Epithelial cell of alveolus of lung (primary cell): ENCODE measurements around the gene RPS28. TPM values are rescaled to one million over a fixed set of nuclear protein-coding genes. Genes with fewer than 3 reads are reported as not detected.

Source experiments
- total RNA-seq: library from RNA; depleted of rRNA; stranded (reverse); fragments of >200 nt; gene quantifications from 2 replicates; pipeline ENCODE4 v1.2.1, GENCODE V29; 2015

RPS28 gene
- total RNA-seq, result 462 and 558 TPM in 2 replicates

GRCh38 chr19:8321067-8321985 lies at the start of gene RPS28, which contains the start of gene NDUFA7:
TSS of gene RPS28 (plus strand) at chr19:8321496. CDS start at chr19:8321531, 35 bp downstream.
TSS of gene NDUFA7 (minus strand) at chr19:8321375. CDS start at chr19:8321358, 17 bp downstream.

DNA sequence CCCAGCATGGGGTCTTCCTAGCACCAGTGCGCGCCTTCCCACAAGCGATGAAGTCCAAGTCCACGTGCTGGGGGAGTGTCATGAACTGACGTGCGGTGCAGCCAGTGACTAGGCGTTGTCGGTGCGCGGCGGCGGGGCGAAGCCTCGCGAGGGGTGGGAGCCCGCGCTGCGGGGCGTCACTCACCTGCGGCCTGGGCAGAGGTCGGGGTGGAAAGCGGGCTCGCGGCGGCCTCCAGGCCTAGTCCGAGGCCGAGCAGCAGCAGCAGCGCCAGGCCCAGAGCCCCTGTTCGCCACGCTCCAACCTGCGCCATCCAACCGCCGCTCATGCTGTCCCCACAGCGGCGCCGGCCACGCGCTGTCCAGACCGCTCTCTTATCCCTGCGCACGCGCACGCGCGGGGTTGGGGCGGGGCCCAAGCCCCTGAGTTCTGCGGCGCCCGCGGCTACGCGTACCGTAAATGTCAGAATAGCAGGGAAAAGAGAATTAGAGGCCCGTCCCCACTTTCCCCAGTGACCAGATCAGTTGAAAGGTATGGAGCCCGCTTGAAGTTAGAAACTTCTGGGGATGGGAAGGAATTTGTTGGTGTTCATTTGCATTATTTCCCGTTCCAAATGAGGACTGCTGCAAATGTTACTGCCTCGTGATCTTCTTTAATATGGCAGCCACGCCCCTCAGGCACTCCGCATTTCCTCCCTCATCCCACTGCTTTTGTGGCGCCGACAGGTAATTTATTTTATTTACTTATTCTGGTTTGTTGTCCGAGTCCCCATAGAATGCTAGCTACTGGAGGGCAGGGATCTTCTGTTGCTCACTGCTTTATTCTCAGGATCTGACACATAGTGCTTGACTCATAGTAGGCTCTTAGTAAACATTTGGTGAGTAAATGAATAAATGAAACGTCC lies 13.1 kb upstream of the RPS28 start, which contains the start of gene CD320:
CD320 (minus strand) TSS at position 394 of the 902 bp plus-strand sequence; CDS start at position 326, 68 bp downstream.

GRCh38 chr19:8342684-8343482 lies 21.6 kb downstream of the RPS28 start, which contains the start of gene KANK3:
TSS of gene KANK3 (minus strand) at chr19:8343262. CDS start at chr19:8337828, 5,434 bp downstream.

GRCh38 chr19:8363803-8364771 lies 42.8 kb downstream of the RPS28 start, which contains the start of gene ANGPTL4:
TSS of gene ANGPTL4 (plus strand) at chr19:8364155. CDS start at chr19:8364322, 167 bp downstream.

Other genes starting within 250 kb of the RPS28 start
- gene FBN3, start 171.9 kb upstream of the RPS28 start, total RNA-seq, result not detected in 2 replicates
- 4.4 and 20.1 TPM in 2 replicates for gene CERS4, start 112.1 kb upstream of the RPS28 start, total RNA-seq
- gene CD320, start 13.1 kb upstream of the RPS28 start, total RNA-seq, result 60.6 and 82.6 TPM in 2 replicates
- 48.2 and 58.2 TPM in 2 replicates for gene NDUFA7, start 121 bp upstream of the RPS28 start, total RNA-seq
- 2.2 and 4.9 TPM in 2 replicates for gene KANK3, start 21.8 kb downstream of the RPS28 start, total RNA-seq
- gene ANGPTL4, start 42.7 kb downstream of the RPS28 start, total RNA-seq, result 17.6 and 82.0 TPM in 2 replicates
- gene RAB11B, start 68.9 kb downstream of the RPS28 start, total RNA-seq, result 26.8 and 52.6 TPM in 2 replicates
- 50.5 and 75.0 TPM in 2 replicates for gene MARCHF2, start 91.8 kb downstream of the RPS28 start, total RNA-seq
- gene HNRNPM, start 123.5 kb downstream of the RPS28 start, total RNA-seq, result 75.1 and 96.7 TPM in 2 replicates
- gene PRAM1, start 181.1 kb downstream of the RPS28 start, total RNA-seq, result not detected in 2 replicates
- 5.7 and 12.1 TPM in 2 replicates for gene ZNF414, start 192.7 kb downstream of the RPS28 start, total RNA-seq